K562 (cell line): Measurements from ENCODE around the gene LCP2. TPM values are rescaled to one million over a fixed set of nuclear protein-coding genes. Genes with fewer than 3 reads are reported as not detected.

Experiments
- ARID3B ChIP-seq: fragments of 250-450 bp; sonication (Bioruptor Pico); IDR thresholded peaks from 2 replicates; pipeline ENCODE4 v1.4.0; 2020; ENCODE audit warnings: borderline replicate concordance
- BMI1 ChIP-seq: fragments of 150-350 bp; IDR thresholded peaks from 2 replicates; pipeline ENCODE4 v1.6.1; 2014; ENCODE audit warnings: low read length
- CREM ChIP-seq: IDR thresholded peaks from 2 replicates; pipeline ENCODE4 v1.6.1; 2014; ENCODE audit warnings: antibody characterized with exemption, low read depth
- HDAC8 ChIP-seq: fragments of 450-650 bp; IDR thresholded peaks from 2 replicates; pipeline ENCODE4 v1.6.1; 2016; ENCODE audit warnings: mild to moderate bottlenecking, missing genetic modification characterization, moderate library complexity, missing compliant biosample characterization
- HMG20B ChIP-seq: fragments of 250-450 bp; sonication (Bioruptor Pico); IDR thresholded peaks from 2 replicates; pipeline ENCODE4 v1.5.0; 2021; ENCODE audit warnings: mild to moderate bottlenecking
- PCBP2 ChIP-seq: fragments of 200-400 bp; formaldehyde crosslinking; IDR thresholded peaks from 2 replicates; pipeline ENCODE4 v1.6.1; 2018; ENCODE audit warnings: low read length, low read depth, mild to moderate bottlenecking, moderate library complexity; ENCODE audit not compliant: poor library complexity, severe bottlenecking
- POLR3G ChIP-seq: IDR thresholded peaks from 2 replicates; pipeline ENCODE4 v1.6.1; 2011; ENCODE audit not compliant: insufficient read length, insufficient replicate concordance; ENCODE audit errors: extremely low read depth
- RAD21 ChIP-seq, 2 experiments: fragments of 250-450 bp in 1 of 2; fragments of 450-650 bp in 1 of 2; sonication (Bioruptor Pico) in 1 of 2; formaldehyde crosslinking in 1 of 2; IDR thresholded peaks in 1 of 2; conservative IDR thresholded peaks in 1 of 2; 2 replicates each; pipeline versions ENCODE4 v1.4.0 to v1.8.0; 2020 to 2022; ENCODE audit warnings: mild to moderate bottlenecking in 2 of 2, moderate library complexity in 1 of 2
- ZBTB49 ChIP-seq: sonication (generic); formaldehyde crosslinking; IDR thresholded peaks from 2 replicates; pipeline ENCODE4 v1.8.0; 2022; ENCODE audit warnings: missing genetic modification reagents, mild to moderate bottlenecking, borderline replicate concordance
- ZNF57 ChIP-seq: fragments of 450-650 bp; formaldehyde crosslinking; IDR thresholded peaks from 2 replicates; pipeline ENCODE4 v1.4.0; 2020; ENCODE audit warnings: mild to moderate bottlenecking, moderate library complexity
- polyA plus RNA-seq, 8 experiments: library from polyadenylated mRNA; depleted of rRNA in 4 of 8; stranded (reverse) in 5 of 8; unstranded in 3 of 8; fragments of >200 nt; fragmentation: Nextera tagmentation in 2 of 8; fragmentation: Illumina TruSeq in 1 of 8; extraction: Ambion mirVana in 2 of 8; extraction: Trizol in 1 of 8; gene quantifications; 2 replicates each; pipeline versions ENCODE4 v1.2.1 to v1.2.3, GENCODE V29; 2011 to 2014; ENCODE audit warnings: inconsistent platforms in 1 of 8, missing spikeins in 1 of 8
- total RNA-seq, 7 experiments: library from RNA; depleted of rRNA in 6 of 7; stranded (reverse); fragments of >200 nt in 6 of 7; fragmentation: Illumina TruSeq in 2 of 7; extraction: Trizol in 2 of 7; gene quantifications; 2 replicates each; pipeline versions ENCODE4 v1.2.1 to v1.2.3, GENCODE V29; 2011 to 2021; ENCODE audit warnings: low replicate concordance in 1 of 7
- TF ChIP-seq, protein P1 (sequence below): fragments of 250-450 bp; sonication (Bioruptor Pico); IDR thresholded peaks from 2 replicates; pipeline ENCODE4 v1.6.1; 2021; ENCODE audit warnings: mild to moderate bottlenecking
- TF ChIP-seq, protein P2 (sequence below): fragments of 450-650 bp; conservative IDR thresholded peaks from 2 replicates; pipeline ENCODE4 v1.6.1; 2016; ENCODE audit warnings: missing genetic modification characterization, low read depth, mild to moderate bottlenecking, control low read depth, missing compliant biosample characterization
- TF ChIP-seq, protein P3 (sequence below): sonication (generic); formaldehyde crosslinking; IDR thresholded peaks from 2 replicates; pipeline ENCODE4 v1.8.1; 2023; ENCODE audit warnings: mild to moderate bottlenecking, missing genetic modification reagents
- TF ChIP-seq, protein P4 (sequence below): fragments of 450-650 bp; IDR thresholded peaks from 2 replicates; pipeline ENCODE4 v1.7.1; 2018; ENCODE audit warnings: mild to moderate bottlenecking, low read depth; ENCODE audit not compliant: partially characterized antibody

Gene LCP2
- total and polyA plus RNA-seq, 9 of the 15 experiments (the other 6 are each of a cell fraction or from before 2014, with no cell fraction given) = 4.0 to 31.3 (median 14.6) TPM

- TF ChIP-seq, protein P1, sequence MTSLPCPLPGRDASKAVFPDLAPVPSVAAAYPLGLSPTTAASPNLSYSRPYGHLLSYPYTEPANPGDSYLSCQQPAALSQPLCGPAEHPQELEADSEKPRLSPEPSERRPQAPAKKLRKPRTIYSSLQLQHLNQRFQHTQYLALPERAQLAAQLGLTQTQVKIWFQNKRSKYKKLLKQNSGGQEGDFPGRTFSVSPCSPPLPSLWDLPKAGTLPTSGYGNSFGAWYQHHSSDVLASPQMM (CRISPR knock-in tag) = no peak
- TF ChIP-seq ARID3B (CRISPR knock-in tag) = no peak
- TF ChIP-seq, protein P2, sequence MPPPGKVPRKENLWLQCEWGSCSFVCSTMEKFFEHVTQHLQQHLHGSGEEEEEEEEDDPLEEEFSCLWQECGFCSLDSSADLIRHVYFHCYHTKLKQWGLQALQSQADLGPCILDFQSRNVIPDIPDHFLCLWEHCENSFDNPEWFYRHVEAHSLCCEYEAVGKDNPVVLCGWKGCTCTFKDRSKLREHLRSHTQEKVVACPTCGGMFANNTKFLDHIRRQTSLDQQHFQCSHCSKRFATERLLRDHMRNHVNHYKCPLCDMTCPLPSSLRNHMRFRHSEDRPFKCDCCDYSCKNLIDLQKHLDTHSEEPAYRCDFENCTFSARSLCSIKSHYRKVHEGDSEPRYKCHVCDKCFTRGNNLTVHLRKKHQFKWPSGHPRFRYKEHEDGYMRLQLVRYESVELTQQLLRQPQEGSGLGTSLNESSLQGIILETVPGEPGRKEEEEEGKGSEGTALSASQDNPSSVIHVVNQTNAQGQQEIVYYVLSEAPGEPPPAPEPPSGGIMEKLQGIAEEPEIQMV (tag) = no peak
- no peak for TF ChIP-seq POLR3G
- TF ChIP-seq, protein P3, sequence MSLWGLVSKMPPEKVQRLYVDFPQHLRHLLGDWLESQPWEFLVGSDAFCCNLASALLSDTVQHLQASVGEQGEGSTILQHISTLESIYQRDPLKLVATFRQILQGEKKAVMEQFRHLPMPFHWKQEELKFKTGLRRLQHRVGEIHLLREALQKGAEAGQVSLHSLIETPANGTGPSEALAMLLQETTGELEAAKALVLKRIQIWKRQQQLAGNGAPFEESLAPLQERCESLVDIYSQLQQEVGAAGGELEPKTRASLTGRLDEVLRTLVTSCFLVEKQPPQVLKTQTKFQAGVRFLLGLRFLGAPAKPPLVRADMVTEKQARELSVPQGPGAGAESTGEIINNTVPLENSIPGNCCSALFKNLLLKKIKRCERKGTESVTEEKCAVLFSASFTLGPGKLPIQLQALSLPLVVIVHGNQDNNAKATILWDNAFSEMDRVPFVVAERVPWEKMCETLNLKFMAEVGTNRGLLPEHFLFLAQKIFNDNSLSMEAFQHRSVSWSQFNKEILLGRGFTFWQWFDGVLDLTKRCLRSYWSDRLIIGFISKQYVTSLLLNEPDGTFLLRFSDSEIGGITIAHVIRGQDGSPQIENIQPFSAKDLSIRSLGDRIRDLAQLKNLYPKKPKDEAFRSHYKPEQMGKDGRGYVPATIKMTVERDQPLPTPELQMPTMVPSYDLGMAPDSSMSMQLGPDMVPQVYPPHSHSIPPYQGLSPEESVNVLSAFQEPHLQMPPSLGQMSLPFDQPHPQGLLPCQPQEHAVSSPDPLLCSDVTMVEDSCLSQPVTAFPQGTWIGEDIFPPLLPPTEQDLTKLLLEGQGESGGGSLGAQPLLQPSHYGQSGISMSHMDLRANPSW (CRISPR knock-in tag) = no peak
- no peak for TF ChIP-seq PCBP2
- TF ChIP-seq HDAC8 (tag) = no peak
- TF ChIP-seq ZBTB49 (CRISPR knock-in tag) = no peak
- no peak for TF ChIP-seq RAD21 (CRISPR knock-in tag; conservative IDR thresholded peaks at IDR 0.05 in 1 of 2, IDR thresholded peaks at IDR 0.05 in 1 of 2)
- TF ChIP-seq BMI1 = no peak
- TF ChIP-seq HMG20B (CRISPR knock-in tag) = no peak
- TF ChIP-seq CREM = no peak
- TF ChIP-seq, protein P4, sequence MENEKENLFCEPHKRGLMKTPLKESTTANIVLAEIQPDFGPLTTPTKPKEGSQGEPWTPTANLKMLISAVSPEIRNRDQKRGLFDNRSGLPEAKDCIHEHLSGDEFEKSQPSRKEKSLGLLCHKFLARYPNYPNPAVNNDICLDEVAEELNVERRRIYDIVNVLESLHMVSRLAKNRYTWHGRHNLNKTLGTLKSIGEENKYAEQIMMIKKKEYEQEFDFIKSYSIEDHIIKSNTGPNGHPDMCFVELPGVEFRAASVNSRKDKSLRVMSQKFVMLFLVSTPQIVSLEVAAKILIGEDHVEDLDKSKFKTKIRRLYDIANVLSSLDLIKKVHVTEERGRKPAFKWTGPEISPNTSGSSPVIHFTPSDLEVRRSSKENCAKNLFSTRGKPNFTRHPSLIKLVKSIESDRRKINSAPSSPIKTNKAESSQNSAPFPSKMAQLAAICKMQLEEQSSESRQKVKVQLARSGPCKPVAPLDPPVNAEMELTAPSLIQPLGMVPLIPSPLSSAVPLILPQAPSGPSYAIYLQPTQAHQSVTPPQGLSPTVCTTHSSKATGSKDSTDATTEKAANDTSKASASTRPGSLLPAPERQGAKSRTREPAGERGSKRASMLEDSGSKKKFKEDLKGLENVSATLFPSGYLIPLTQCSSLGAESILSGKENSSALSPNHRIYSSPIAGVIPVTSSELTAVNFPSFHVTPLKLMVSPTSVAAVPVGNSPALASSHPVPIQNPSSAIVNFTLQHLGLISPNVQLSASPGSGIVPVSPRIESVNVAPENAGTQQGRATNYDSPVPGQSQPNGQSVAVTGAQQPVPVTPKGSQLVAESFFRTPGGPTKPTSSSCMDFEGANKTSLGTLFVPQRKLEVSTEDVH = no peak
- no peak for TF ChIP-seq ZNF57 (CRISPR knock-in tag)
Measured at GRCh38 chr5:170302653-170303501, 5.3 kb upstream of the LCP2 start (continued).
